ENCODE measurements around the gene PLPPR4. TPM values are rescaled to one million over a fixed set of nuclear protein-coding genes. Genes with fewer than 3 reads are reported as not detected.
"Not testable (repeated sequence)": the region's sequence is repeated elsewhere in the genome, so short reads cannot be mapped to it uniquely, and the experiment has no call there.

Gene PLPPR4
- total RNA-seq, 2 experiments from 2014 or later = not detected

DNA sequence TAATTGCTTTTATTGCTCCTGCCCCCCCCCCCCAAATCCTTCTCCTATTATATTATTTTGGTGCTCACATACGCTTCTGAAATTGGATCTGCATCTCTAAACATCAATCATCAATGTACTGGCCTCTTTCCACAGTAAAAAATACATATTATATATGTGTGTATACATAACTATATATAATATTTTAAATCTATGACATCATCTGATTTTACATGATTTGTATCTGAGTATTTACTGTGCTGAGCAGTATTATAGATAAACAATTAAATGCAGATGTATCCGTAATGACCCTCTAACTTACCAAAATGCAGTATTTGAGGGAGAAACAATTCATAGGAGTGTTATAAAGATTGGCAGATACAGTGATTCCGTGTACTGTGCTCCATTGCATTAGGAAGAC, 832 bp downstream of the PLPPR4 start:
- CTCF ChIA-PET = no interaction called here
- POLR2A ChIA-PET = no interaction called here

DNA sequence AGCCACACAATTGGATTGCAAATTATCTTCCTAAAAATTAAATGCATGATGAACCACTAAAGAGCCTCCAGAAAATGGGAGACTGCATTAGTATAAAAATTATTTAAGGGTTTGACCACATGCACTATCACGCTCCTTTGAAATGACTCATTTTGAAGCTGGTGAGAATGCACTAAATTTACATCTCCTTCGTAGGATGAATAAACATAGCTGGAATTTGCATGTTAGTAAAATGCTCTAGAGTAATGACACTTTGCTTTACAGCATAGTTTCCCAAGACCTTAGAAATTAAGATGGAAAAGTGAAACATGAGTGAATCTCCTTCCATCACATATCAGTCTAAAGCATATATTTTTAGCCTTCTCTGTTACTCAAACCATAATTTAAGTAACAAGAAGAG, 2.4 kb downstream of the PLPPR4 start:
- CTCF ChIA-PET = no interaction called here

DNA sequence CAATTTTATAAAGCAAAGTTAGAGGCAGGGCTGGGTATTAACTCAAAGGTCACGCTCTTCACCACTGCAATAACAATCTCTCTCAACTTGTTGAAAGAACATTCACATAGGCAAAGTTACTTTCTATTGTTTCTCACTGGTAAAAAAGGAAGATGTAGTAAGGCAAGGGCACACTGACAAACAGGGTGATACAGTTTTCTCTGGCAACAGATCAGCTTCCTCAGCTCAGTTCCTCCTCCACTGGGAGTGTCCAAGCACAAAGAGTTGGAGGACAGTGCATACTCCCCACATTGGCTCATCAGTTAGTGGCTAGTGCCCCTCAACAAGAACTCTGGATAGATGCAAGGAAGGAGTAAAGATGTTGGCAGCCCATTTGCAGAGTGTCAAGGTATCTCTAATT, 3.7 kb downstream of the PLPPR4 start:
- POLR2A ChIA-PET = no interaction called here
- CTCF ChIA-PET = no interaction called here

More for the DNA sequence above, 2.4 kb downstream of the PLPPR4 start:
- POLR2A ChIA-PET = no interaction called here

DNA sequence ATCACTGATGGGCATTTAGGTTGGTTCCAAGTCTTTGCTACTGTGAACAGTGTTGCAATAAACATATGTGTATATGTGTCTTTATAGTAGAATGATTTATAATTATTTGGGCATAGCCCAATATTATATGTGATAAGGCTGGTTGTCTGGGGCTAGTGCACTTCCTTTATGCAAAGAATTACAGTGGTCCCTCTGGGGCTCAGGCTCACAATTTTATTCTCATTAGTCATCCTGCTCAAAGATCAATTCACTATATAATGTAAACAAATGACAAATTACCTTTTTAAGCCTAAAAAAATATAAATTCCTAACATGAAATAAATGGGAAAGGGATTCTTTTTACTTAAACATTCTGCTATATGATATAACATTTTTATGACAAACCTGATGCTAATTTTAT, 5.0 kb downstream of the PLPPR4 start:
- ChIA-PET POLR2A (no interaction called here), CTCF (no interaction called here)

DNA sequence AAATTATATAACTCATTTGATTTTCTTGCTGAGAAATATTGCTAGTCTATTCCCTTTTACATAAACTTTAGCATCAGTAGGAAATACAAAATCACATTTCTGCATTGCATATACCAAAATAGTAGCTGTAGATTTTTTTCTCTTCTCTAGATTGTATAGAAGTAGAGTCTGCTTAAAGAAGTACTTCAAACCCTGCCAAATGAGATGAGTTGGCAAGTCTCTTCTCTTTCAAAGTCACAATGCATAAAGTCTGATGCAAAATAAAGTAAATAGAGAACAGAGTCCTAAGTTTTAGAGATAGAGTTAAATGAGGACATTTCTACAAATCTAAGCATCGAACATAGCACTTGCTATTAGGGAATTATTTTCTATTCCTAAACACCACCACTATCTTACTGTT, 6.4 kb downstream of the PLPPR4 start:
- POLR2A ChIA-PET = no interaction called here
- CTCF ChIA-PET = no interaction called here

DNA sequence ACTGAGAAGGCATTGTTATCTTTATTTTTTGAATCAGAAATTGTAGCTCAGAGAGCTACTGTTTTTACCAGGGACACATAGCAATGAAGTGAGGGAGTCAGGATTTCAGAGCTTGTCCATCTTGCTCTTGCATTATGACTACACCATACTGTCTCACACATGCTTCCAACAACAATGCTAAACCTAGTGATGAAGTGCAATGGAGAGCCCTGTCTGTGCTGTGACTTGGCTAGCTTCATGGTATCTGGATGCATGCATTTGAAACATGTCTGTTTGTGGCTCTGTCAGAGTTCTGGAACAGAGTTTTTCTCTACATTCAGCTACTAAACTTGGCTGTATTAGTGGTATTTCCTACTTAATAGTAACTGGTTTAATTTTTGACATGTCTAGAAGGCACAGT, 7.0 kb downstream of the PLPPR4 start:
- ChIA-PET POLR2A (no interaction called here), CTCF (no interaction called here)

DNA sequence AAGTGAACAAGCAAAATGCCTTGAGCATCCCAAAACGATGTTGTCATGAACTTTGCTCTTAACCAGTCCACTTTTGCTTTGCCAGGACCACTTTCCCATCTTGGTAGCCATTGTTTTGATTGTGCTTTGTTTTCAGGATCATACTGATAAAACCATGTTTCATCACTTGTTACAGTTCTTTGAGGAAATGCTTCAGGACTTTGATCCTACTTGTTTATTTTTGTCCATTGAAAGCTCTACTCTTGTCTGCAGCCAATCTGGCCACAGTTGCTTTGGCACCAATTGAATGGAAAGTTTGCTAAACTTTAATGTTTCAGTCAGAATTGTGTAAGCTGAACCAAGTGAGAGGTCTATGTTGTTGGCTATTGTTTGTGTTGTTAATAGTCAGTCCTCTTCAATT, 12.8 kb downstream of the PLPPR4 start:
- POLR2A ChIA-PET = no interaction called here
- CTCF ChIA-PET = no interaction called here

DNA sequence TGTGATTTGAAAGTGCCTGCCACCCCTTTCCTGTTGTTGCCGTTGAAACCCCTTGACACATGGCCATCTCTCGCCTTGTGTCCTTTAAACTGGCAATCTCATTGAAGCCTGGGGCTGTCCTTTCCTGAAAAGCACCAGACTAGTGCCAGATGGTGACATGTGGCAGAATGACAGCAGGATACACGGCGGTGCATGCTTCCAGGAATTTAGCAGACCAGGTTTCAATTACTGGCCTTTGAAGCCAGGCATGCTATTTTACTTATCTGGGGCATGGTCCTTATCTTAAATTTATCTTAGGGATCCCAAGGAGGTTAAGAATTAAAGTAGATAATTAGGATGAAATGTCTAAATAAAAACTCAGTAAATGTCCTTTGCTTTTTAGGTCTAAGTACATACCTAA, 15.2 kb downstream of the PLPPR4 start:
- POLR2A ChIA-PET = no interaction called here
- CTCF ChIA-PET = no interaction called here

DNA sequence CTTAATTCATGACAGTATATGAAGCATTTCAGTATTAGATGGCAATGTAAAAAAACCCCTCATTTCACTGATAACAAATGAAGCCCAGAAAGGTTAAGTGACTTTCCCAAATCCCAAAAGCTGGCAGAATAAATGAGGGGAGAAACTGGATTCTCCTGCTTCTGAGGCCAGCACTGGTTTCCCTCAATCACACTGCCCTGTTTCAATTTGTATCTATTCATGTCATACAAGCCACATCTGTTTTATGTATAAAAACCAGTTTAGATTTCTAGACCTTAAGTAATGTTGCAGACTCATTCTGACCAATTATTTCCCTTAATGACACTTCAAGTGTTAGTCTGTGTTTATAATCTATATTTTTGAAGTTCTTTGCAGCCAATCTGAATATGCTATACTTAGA, 16.8 kb downstream of the PLPPR4 start:
- CTCF ChIA-PET = no interaction called here
- POLR2A ChIA-PET = no interaction called here

DNA sequence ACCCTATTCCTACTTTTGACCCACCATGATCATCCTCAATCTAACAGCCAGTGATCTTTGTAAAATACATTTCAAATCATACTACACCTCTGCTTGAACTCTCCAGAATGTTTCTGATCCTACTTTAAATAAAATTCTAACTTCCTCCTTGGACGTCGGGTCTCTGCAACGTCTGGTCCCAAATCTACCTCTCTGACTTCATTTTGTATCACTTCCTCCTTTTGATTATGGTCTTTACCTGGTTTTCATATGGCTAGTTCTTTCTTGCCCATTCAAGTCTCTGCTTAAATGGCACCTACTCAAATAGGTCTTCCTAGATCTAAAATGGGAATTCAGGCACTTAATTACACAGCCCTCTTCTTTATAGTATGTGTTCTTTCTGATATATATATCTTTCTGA, 18.2 kb downstream of the PLPPR4 start:
- CTCF ChIA-PET = no interaction called here

DNA sequence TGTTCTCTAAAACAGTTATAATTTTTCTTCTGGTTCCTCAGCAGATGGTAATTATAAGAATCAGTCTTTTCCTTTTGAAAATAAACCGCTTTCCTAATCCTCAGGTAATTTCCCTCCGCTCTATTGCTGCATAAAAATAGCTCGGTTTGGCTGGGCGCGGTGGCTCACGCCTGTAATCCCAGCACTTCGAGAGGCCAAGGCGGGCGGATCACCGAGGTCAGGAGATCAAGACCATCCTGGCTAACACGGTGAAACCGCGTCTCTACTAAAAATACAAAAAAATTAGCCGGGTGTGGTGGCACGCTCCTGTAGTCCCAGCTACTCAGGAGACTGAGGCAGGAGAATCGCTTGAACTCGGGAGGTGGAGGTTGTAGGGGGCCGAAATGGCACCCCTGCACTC, 19.2 kb downstream of the PLPPR4 start:
- POLR2A ChIA-PET, CTCF ChIA-PET: not testable (repeated sequence)

More for the DNA sequence above, 18.2 kb downstream of the PLPPR4 start:
- POLR2A ChIA-PET = no interaction called here

DNA sequence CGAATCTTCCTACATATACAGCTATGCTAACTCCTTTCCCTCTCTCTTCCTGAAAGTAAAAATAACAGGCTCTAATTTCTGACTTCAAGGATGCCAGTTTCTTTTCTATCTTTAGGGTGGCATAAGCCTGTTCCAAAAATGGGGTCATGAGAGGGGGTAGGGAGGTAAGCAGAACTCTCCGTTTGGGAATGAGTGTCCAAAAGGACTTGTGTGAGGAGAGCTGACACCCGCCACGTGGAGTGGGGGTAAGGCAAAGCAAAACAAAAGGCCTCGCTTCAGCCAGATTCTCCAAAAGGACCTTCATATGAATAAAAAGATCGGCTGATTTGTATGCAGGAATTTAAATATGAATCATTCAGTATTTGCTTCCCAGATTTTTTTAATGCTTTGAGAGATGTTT, 28.6 kb downstream of the PLPPR4 start:
- ChIA-PET POLR2A (no interaction called here), CTCF (no interaction called here)

DNA sequence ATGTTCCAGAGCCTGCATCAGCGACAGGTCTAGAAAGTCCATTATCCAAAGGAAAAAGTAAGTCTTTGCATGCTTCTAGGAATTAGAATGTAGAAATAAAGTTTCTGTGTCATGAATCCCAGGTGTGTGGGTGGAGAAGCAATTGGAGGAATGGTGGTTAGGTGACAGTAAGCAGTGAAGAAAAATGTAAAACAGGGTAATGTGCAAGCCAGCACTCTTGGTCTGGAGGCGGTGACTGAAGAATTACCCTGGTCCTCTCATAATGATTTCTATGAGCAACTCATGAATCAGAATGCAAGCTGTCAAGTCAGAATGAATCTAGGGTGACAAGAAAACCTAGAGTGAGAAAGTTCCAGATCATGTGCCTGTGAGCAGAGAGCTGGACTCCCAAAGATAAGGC, 33.6 kb downstream of the PLPPR4 start:
- CTCF ChIA-PET = no interaction called here
- POLR2A ChIA-PET = no interaction called here

DNA sequence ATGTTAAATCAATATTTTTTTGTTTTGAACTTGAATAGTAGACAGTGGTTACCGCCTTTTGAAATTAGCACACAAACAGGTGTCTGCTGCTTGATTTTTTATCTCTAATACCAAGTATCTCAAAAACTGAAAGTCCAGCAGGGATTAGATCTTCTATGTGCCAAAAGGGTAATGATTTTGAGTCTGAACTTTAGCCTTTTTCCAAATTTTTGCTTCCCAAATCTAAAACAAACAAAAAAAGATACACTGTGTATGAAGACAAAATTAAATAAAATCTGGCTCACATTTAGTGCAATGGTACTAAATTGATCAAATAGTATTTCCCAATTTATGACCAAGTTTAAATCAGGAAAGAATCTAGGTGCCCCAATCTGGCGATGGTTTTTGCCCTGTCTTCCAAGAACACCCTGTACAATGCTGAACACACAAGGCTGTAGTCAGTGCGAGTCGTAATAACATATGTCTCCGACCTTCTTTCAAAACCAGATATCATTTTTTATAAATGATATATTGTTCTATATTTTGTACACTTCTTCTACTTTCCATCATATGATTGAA, 40.5 kb downstream of the PLPPR4 start:
- CTCF ChIA-PET = no interaction called here
- POLR2A ChIA-PET = no interaction called here

DNA sequence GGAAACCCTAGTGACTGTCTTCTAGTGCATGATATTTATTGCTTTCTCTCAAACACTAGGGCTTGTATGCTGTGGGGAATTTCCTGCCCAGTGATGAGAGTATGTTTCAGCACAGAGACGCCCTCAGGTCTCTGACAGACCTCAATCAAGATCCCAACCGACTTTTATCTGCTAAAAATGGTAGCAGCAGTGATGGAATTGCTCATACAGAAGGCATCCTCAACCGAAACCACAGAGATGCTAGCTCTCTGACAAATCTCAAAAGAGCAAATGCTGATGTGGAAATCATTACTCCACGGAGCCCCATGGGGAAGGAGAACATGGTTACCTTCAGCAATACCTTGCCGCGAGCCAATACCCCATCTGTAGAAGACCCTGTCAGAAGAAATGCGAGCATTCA, 41.3 kb downstream of the PLPPR4 start:
- ChIA-PET CTCF (no interaction called here), POLR2A (no interaction called here)

DNA sequence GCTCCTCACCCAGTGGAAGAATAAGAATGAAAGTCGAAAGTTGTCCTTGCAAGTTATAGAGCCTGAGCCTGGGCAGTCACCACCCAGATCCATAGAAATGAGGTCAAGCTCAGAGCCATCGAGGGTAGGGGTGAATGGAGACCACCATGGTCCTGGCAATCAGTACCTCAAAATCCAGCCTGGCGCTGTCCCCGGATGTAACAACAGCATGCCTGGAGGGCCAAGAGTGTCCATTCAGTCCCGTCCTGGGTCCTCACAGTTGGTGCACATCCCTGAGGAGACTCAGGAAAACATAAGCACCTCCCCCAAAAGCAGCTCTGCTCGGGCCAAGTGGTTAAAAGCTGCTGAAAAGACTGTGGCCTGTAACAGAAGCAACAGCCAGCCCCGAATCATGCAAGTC, 41.8 kb downstream of the PLPPR4 start:
- CTCF ChIA-PET = no interaction called here
- POLR2A ChIA-PET = no interaction called here

DNA sequence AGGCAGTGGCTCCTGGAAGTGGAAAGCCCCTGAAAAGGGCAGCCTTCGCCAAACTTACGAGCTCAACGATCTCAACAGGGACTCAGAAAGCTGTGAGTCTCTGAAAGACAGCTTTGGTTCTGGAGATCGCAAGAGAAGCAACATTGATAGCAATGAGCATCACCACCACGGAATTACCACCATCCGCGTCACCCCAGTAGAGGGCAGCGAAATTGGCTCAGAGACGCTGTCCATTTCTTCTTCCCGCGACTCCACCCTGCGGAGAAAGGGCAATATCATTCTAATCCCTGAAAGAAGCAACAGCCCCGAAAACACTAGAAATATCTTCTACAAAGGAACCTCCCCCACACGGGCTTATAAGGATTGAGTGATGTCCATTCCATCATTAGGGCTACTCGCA, 42.4 kb downstream of the PLPPR4 start:
- POLR2A ChIA-PET = no interaction called here

DNA sequence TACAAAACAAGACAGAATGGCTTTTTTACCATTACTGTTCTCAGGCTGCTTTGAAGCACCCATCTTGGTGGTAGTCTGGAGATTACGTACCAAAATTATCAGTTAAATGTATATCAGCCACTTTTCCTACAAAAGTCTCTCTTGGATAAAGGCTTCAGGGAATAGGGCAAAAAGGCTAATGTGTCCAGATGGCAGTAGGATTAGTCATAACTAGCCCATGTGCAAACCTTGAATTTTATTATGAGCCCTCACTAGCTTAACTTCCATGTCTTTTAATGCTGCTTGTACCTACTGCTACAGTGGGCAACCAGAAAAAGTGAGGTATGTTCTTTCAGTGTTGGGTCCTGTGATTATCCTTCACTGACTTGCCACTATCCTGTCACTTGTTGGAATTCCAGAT, 51.0 kb downstream of the PLPPR4 start:
- CTCF ChIA-PET = no interaction called here
- POLR2A ChIA-PET = no interaction called here

More for the DNA sequence above, 42.4 kb downstream of the PLPPR4 start:
- CTCF ChIA-PET = no interaction called here

DNA sequence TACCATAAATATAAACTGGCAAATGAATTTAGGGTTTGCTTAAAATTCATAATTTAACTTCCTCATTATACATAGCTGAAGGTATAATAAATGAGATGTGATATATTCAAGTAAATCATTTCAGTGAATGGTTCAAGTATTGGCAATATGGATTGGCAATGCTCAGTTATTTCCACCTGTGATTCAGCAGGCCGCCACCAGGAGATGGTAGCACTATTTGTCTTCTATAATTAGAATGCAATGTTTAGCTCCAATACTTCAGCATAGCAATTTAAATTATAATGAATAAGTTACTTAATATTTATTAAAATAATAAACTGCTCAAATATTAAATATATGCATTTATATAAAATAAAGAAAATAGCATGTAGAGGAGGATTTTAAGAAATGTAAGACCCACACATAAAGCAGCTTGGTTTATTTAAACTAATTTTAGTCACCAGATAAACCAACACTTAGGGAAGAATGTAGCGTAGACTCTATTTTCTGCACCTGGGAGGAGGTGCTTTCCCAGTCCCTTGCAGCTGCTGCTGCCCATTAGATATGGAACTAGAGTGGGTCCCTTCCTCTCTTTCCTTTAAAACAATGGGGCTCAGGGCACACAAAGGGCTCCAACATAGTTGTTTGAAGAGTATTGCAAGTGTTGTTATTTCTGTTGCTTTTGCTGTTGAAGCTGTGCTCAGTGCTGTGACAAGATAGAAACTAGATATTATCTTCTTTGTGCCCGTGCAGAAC, 62.1 kb downstream of the PLPPR4 start:
- CTCF ChIA-PET = no interaction called here
- POLR2A ChIA-PET = no interaction called here

DNA sequence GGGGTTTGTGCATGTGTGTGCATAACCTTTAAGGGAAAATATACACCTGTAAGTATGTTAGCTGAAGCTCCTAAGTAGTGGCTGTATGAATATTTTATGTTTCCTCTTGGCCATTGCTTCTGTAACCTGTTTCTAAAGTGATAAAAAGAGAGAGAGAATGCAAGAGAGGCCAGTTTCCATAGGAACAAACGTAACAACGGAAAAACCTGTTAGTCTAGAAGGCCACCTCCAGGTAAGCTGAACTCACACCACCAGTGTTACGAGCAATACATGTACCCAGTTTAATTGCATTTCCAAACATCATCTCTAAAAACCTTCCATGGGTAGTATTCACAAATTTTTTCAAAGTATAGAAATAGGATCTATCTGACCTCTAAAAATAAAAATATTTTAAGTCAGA, 63.1 kb downstream of the PLPPR4 start:
- POLR2A ChIA-PET = no interaction called here

DNA sequence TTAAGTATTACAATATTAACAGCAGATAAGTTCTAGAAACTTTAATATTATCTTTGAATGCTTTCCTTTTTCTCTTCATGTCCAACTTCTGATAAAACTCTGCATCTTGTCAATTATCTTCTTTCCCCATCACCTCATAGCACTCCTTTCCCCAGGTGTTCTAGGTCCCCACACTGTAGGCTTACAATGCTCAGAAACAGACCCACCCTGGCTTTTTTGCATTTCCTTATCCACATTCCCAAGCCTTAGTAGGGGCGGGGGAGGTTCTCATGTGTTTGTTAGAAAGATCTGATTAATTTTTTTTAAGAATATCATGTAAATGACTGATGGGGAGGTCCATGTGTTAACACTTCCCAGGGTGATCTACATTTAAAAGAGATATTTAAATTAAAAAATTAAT, 63.9 kb downstream of the PLPPR4 start:
- ChIA-PET POLR2A (no interaction called here), CTCF (no interaction called here)

More for the DNA sequence above, 63.1 kb downstream of the PLPPR4 start:
- CTCF ChIA-PET = no interaction called here

DNA sequence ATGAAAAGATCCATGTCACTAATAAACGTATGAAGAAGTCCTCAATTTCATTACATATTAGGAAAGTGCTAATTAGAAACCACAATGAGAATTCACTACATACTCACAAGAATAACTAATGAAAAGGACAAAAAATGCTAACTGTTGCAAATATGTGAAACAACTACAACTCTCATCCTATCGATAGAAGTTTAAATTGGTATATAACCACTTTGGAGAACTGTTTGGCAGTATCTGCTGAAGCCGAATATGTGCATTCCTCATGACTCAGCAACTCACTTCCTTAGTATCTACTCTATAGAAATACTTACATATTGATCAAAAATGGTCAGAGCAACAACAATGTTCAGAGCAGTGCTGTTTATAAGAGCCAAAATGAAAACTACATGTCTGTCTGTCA, 66.8 kb downstream of the PLPPR4 start:
- ChIA-PET POLR2A (no interaction called here), CTCF (no interaction called here)

DNA sequence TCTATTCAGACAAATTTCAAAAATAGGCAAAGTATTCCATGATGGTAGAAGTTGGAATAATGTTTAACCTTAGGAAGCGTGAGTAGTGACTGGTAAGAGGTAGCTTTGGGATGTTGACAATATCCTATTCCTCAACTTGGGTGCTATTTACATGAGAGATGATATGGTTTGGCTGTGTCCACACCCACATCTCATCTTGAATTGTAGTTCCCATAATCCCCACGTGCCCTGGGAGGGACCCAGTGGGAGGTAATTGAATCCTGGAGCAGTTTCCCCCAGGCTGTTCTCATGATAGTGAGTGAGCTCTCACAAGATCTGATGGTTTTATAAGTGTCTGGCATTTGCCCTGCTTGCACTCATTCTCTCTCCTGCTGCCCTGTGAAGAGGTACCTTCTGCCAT, 67.3 kb downstream of the PLPPR4 start:
- ChIA-PET POLR2A (no interaction called here), CTCF (no interaction called here)
